Breast epithelium (tissue), 4 donors: ENCODE data around the gene PPCDC. TPM values are rescaled to one million over a fixed set of nuclear protein-coding genes. Genes with fewer than 3 reads are reported as not detected.

Experiments used
- DNase-seq, 2 donors: peaks; one replicate each; pipeline ENCODE4 v3.0.0-alpha.2; 2019; ENCODE audit warnings: low spot score in 2 of 2
- H3K27ac ChIP-seq, 2 donors: fragments of 200-600 bp; sonication (generic) in 1 of 2; one replicate each; pipeline ENCODE4 v1.5.1; 2016 to 2019; ENCODE audit warnings: mild to moderate bottlenecking in 1 of 2
- H3K27me3 ChIP-seq, 2 donors: fragments of 200-600 bp; sonication (generic) in 1 of 2; one replicate each; pipeline versions ENCODE4 v1.5.1 to v1.6.0; 2017 to 2019; ENCODE audit warnings: control low read depth in 1 of 2, mild to moderate bottlenecking in 1 of 2
- H3K36me3 ChIP-seq: fragments of 200-600 bp; one replicate; pipeline ENCODE4 v1.5.1; 2019
- H3K4me1 ChIP-seq, 2 donors: fragments of 200-600 bp; sonication (generic); one replicate each; pipeline ENCODE4 v1.5.1; 2016 to 2019; ENCODE audit warnings: control low read depth in 1 of 2
- H3K4me3 ChIP-seq, 3 donors: fragments of 200-600 bp; sonication (generic); 1 replicate in 2 of 3; 2 replicates in 1 of 3; pipeline ENCODE4 v1.5.1; 2016 to 2019; ENCODE audit warnings: mild to moderate bottlenecking in 3 of 3, moderate library complexity in 2 of 3
- H3K9me3 ChIP-seq, 2 donors: fragments of 200-600 bp; sonication (generic) in 1 of 2; one replicate each; pipeline ENCODE4 v1.5.1; 2016 to 2019; ENCODE audit warnings: control low read depth in 1 of 2
- POLR2A ChIP-seq: fragments of 450-650 bp; IDR thresholded peaks from one replicate; pipeline ENCODE4 v1.6.1; 2016; ENCODE audit warnings: antibody characterized with exemption, mild to moderate bottlenecking, moderate library complexity
- POLR2AphosphoS5 ChIP-seq, 3 donors: sonication (generic); formaldehyde crosslinking; IDR thresholded peaks; one replicate each; pipeline ENCODE4 v1.6.1; 2017; ENCODE audit warnings: antibody characterized with exemption in 3 of 3
- intact Hi-C: fragments of 100-400 bp; cut with DNase I; formaldehyde crosslinking; loops from one replicate; pipeline ENCODE4 v1.15.1; 2023; ENCODE audit warnings: low total_unique reads
- total RNA-seq, 3 donors: library from RNA; depleted of rRNA; stranded (reverse); fragments of >200 nt; gene quantifications; one replicate each; pipeline ENCODE4 v1.1.0, GENCODE V29; 2016
- TF ChIP-seq, protein P1 (sequence below), 3 donors: fragments of 450-650 bp; IDR thresholded peaks; one replicate each; pipeline ENCODE4 v1.5.1; 2016 to 2017; ENCODE audit warnings: antibody characterized with exemption in 3 of 3, mild to moderate bottlenecking in 3 of 3, moderate library complexity in 3 of 3

Gene PPCDC
- total RNA-seq, 3 donors from 2014 or later = 17.3 to 19.0 (median 18.9) TPM

DNA sequence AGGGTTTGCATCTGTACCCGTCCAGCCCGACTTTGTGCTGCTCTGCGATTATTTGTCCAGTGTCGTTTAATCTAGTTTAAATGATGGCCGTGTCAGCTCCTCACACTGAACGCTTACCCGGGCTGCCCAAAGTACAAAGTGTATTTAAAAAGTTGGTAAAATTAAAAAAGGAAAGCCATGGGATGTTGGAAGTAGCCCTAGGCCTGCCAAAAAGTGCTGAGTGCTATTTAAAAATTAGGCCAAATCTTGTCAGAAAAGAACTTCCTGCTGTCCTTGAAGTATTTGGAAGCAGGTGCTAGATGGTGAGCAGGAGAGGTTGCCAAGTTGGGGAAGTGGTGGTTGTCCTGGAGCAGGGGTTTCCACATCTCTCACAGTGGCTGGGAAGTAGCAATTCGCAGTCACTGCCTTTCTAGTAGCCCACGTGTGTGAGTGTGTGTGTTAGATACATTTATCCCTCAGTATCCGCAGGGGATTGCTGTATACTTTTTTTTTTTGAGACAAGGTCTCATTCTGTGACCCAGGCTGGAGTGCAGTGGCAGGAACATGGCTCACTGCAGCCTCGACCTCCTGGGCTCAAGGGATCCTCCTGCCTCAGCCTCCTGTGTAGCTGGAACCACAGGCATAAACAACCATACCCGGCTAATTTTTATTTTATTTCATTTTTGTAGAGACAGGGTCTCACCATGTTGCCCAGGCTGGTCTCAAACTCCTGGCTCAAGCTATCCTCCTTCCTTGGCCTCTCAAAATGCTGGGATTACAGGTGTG, 664 bp downstream of the PPCDC start:
- no peaks in the 10 kb centered on the region for H3K9me3 ChIP-seq
- H3K4me1 ChIP-seq = peaks cover 0 to 5% of the 10 kb centered on the region in 2 donors
- intact Hi-C loops = loop anchor here (5.0 kb wide), 1 partner anchor 427 kb away; no protein-coding TSS in a partner anchor
- no peaks in the 10 kb centered on the region for H3K27me3 ChIP-seq
- DNase-seq = no peak
- TF ChIP-seq POLR2A = no peak
- TF ChIP-seq POLR2AphosphoS5 (IDR thresholded peaks at IDR 0.05) = no peak
- TF ChIP-seq, protein P1, sequence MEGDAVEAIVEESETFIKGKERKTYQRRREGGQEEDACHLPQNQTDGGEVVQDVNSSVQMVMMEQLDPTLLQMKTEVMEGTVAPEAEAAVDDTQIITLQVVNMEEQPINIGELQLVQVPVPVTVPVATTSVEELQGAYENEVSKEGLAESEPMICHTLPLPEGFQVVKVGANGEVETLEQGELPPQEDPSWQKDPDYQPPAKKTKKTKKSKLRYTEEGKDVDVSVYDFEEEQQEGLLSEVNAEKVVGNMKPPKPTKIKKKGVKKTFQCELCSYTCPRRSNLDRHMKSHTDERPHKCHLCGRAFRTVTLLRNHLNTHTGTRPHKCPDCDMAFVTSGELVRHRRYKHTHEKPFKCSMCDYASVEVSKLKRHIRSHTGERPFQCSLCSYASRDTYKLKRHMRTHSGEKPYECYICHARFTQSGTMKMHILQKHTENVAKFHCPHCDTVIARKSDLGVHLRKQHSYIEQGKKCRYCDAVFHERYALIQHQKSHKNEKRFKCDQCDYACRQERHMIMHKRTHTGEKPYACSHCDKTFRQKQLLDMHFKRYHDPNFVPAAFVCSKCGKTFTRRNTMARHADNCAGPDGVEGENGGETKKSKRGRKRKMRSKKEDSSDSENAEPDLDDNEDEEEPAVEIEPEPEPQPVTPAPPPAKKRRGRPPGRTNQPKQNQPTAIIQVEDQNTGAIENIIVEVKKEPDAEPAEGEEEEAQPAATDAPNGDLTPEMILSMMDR (IDR thresholded peaks at IDR 0.05) = no peak
- no peaks in the 10 kb centered on the region for H3K36me3 ChIP-seq
- H3K27ac ChIP-seq = peak overlapping the region; percentile 77 to 91
- peak overlapping the region; percentile 70 to 92 (median 77) for H3K4me3 ChIP-seq

DNA sequence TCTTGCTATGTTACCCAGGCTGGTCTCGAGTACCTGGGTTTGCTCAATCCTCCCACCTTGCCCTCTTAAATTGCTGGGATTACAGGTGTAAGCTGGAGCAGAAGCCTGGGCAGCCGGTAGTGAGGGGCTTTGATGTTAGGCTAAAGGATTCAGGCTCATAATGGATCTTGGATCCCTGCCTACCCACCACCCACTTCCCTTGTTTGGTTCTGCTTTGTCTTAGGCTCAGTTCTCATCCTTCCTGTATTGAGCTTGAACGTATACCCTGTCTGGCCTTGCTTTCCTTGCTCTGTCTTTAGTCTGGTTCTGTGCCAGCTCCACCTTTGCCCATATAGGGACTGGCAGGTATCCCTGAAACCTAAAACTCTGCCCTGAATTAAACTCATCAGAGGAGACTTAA, 1.7 kb downstream of the PPCDC start:
- TF ChIP-seq POLR2AphosphoS5 (IDR thresholded peaks at IDR 0.05) (no peak), POLR2A (no peak)
- TF ChIP-seq, protein P1 (IDR thresholded peaks at IDR 0.05) = no peak
- H3K4me3 ChIP-seq = no peak overlapping the region
- H3K36me3 ChIP-seq = no peaks in the 10 kb centered on the region
- no peaks in the 10 kb centered on the region for H3K27me3 ChIP-seq
- intact Hi-C loops = no loop called here
- H3K9me3 ChIP-seq = no peaks in the 10 kb centered on the region
- peaks cover 0 to 13% of the 10 kb centered on the region in 2 donors for H3K4me1 ChIP-seq
- no peak overlapping the region for H3K27ac ChIP-seq
- no peak for DNase-seq

DNA sequence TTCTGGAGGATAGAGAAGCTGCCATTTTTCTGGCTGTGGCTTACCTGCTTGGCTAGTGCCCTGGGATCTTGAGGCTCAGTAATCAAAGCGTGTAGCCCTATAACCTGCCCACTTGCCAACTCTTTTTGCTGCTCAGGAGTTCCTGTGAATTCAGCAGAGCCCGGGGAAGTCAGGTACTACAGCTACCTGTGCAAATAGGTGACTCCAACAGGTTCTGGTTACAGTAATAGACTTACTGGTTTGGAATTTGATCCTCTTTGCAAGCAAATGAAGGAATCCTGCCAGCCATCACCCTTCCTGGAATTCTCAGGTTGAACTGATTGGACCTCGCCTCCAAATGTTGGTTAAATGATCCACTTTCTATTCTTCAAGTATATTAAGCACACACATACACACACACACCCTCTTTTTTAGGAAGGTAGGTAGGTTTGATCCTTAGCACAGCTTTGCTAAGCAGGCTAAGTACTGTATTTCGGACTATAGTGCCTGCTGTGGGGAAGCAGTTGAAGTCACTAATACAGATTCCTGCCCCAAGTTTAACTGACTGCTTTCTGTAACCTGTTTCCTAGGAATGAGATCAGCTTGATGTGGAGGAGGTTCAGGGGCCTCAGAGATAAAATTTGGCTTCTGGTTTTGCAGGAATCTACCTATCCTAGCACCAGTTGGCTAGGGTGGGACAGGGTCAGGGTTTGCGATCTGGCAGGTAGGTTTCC, 2.3 kb downstream of the PPCDC start:
- intact Hi-C loops = no loop called here

DNA sequence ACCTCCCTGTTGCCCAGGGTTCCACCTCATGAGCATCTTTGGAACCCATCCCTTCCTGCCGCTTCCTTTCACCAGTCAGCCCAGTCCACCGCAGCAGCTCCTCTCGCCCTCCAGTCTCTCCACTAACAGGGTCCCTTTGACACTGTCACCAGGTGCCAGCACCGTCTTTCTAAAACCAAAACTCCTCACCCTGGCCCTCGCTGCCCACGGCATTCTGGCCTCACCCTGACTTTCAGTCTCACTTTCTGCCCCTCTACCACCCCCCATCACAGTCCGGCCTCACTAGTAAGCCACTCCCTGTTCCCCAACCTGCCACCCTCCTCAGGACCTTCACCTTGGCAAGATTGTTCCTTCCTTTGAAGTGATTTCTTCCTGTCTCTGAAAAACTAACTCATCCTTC, 4.2 kb downstream of the PPCDC start:
- intact Hi-C loops = no loop called here
- no peak for TF ChIP-seq POLR2AphosphoS5 (IDR thresholded peaks at IDR 0.05)
- no peak for TF ChIP-seq POLR2A
- TF ChIP-seq, protein P1 (IDR thresholded peaks at IDR 0.05) = no peak
- H3K27ac ChIP-seq = no peak overlapping the region
- no peak overlapping the region for H3K4me3 ChIP-seq
- no peaks in the 10 kb centered on the region for H3K27me3 ChIP-seq
- no peaks in the 10 kb centered on the region for H3K9me3 ChIP-seq
- no peak for DNase-seq
- peaks cover 0 to 17% of the 10 kb centered on the region in 2 donors for H3K4me1 ChIP-seq
- H3K36me3 ChIP-seq = no peaks in the 10 kb centered on the region

More for the DNA sequence above, 2.3 kb downstream of the PPCDC start:
- no peak for DNase-seq
- H3K27me3 ChIP-seq = no peaks in the 10 kb centered on the region
- peaks cover 0 to 17% of the 10 kb centered on the region in 2 donors for H3K4me1 ChIP-seq
- TF ChIP-seq POLR2A (no peak), POLR2AphosphoS5 (IDR thresholded peaks at IDR 0.05) (no peak)
- TF ChIP-seq, protein P1 (IDR thresholded peaks at IDR 0.05) = no peak
- no peak overlapping the region for H3K4me3 ChIP-seq
- no peaks in the 10 kb centered on the region for H3K9me3 ChIP-seq
- H3K36me3 ChIP-seq = no peaks in the 10 kb centered on the region
- H3K27ac ChIP-seq = no peak overlapping the region

GRCh38 chr15:75028991-75029377, 5.6 kb downstream of the PPCDC start:
- peak overlapping the region in 2 of 3 donors; percentile 13 to 56 for H3K4me3 ChIP-seq
- no peaks in the 10 kb centered on the region for H3K36me3 ChIP-seq
- H3K27me3 ChIP-seq = no peaks in the 10 kb centered on the region
- H3K27ac ChIP-seq = peak overlapping the region; percentile 70 to 89
- DNase-seq = no peak
- peaks cover 0 to 17% of the 10 kb centered on the region in 2 donors for H3K4me1 ChIP-seq
- TF ChIP-seq, protein P1 (IDR thresholded peaks at IDR 0.05) = no peak
- no peak for TF ChIP-seq POLR2A
- no peak for TF ChIP-seq POLR2AphosphoS5 (IDR thresholded peaks at IDR 0.05)
- intact Hi-C loops = loop anchor here (2.0 kb wide), 1 partner anchor 64 kb away; no protein-coding TSS in a partner anchor
- no peaks in the 10 kb centered on the region for H3K9me3 ChIP-seq
